ENCODE results near the gene PNMA8B.

GRCh38 chr19:46481223-46481848 is 14.3 kb downstream of the PNMA8B start:
- TF ChIP-seq CTCF (IDR thresholded peaks at IDR 0.05; ENCODE audit: low read length) (no peak), EZH2 (optimal IDR thresholded peaks at IDR 0.05; ENCODE audit: low read depth, low read length) (no peak), EZH2phosphoT487 (IDR thresholded peaks at IDR 0.05; ENCODE audit: low read length) (no peak)

Data from MM.1S (cell line).